Heart left ventricle (tissue), 13 donors: ENCODE data around the gene RPS14.

ENCODE experiments used
- CTCF ChIP-seq, 12 donors: fragments of 200-600 bp; sonication (generic) in 4 of 12; IDR thresholded peaks; one replicate each; pipeline versions ENCODE4 v1.5.0 to v1.8.0; 2018 to 2022; ENCODE audit warnings: antibody characterized with exemption in 12 of 12, mild to moderate bottlenecking in 5 of 12
- POLR2A ChIP-seq, 2 donors: fragments of 450-650 bp; IDR thresholded peaks; one replicate each; pipeline ENCODE4 v1.6.1; 2017; ENCODE audit warnings: antibody characterized with exemption in 2 of 2, mild to moderate bottlenecking in 2 of 2, moderate library complexity in 2 of 2
- donor health status: ischemic (EF 13 %, LVEDD 7.1; RV severe dilation, severe dysfunction).
- donor health status: DM: no; HTN: yes; CAD: no.
- donor health status: DM: no; HTN: no; CAD: no.
- donor health status: ischemic (EF 25% LVEDD 6.9; RV normal size, moderate dysfunction).
- donor health status: ischemic (EF 25% LVEDD 5.7; RV mildly dilated, moderate dysfunction).
- donor health status: ischemic (EF 35%, LVEDD 5.7; RV mildly dilated, moderate dysfunction).
- donor health status: nonischemic (EF 11% LVEDD 7.7; RV severe dilation, severe dysfunction).
- donor health status: DM: yes; HTN: yes; CAD: no.
- donor health status: PGD.
- donor health status: ischemic (EF 29% LVEDD 5.4; RV normal size, mild dysfunction).
- donor health status: nonischemic (EF 23%, LVEDD 6.1; RV moderate dilation, normal function).

DNA sequence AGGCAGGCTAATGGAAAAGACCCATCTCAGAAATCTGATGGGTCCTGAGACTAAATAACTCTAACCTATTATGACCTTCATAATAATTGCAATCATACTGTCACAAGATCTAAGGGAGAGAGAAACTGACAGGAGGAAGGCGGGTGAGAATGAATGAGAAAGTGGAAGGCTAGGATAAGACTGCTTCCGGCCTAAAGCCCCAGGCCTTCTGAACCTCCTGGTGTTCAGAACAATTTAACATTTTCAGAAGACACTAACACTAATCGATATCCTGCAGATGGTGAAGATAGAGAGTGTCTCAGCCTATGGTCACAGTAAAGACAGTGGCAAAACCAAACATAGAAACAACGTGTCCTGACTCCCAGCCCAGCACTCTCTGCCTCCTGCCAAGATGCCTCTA, 1.2 kb downstream of the RPS14 start:
- TF ChIP-seq CTCF (IDR thresholded peaks at IDR 0.05): no peak
- no peak for TF ChIP-seq POLR2A (IDR thresholded peaks at IDR 0.05)
